ENCODE measurements around the gene CD72.

The CD72 gene

DNA sequence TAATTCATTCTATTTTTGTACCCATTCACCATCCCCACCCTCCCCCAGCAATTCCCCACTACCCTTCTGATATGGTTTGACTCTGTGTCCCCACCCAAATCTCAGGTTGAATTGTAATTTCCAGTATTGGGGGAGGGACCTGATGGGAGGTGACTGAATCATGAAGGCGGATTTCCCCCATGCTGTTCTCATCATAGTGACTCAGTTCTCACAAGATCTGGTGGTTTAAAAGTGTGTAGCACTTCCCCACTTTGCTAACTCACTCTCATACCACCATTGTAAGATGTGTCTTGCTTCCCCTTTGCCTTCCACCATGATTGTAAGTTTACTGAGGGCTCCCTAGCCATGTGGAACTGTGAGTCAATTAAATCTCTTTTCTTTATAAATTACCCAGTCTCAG, 39.1 kb downstream of the CD72 start:
- TF ChIP-seq, protein P1, sequence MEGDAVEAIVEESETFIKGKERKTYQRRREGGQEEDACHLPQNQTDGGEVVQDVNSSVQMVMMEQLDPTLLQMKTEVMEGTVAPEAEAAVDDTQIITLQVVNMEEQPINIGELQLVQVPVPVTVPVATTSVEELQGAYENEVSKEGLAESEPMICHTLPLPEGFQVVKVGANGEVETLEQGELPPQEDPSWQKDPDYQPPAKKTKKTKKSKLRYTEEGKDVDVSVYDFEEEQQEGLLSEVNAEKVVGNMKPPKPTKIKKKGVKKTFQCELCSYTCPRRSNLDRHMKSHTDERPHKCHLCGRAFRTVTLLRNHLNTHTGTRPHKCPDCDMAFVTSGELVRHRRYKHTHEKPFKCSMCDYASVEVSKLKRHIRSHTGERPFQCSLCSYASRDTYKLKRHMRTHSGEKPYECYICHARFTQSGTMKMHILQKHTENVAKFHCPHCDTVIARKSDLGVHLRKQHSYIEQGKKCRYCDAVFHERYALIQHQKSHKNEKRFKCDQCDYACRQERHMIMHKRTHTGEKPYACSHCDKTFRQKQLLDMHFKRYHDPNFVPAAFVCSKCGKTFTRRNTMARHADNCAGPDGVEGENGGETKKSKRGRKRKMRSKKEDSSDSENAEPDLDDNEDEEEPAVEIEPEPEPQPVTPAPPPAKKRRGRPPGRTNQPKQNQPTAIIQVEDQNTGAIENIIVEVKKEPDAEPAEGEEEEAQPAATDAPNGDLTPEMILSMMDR (IDR thresholded peaks at IDR 0.05; ENCODE audit: low read depth, low read length): no peak
- TF ChIP-seq MYC (IDR thresholded peaks at IDR 0.05; ENCODE audit: low read depth, low read length) (no peak), POLR2A (IDR thresholded peaks at IDR 0.05; ENCODE audit: extremely low read depth, insufficient read length) (no peak)
- TF ChIP-seq, protein P2, sequence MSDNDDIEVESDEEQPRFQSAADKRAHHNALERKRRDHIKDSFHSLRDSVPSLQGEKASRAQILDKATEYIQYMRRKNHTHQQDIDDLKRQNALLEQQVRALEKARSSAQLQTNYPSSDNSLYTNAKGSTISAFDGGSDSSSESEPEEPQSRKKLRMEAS (IDR thresholded peaks at IDR 0.05; ENCODE audit: low read depth, low read length): no peak
- no peak for DNase-seq (ENCODE audit: low read depth)
- H3K4me3 ChIP-seq (ENCODE audit: low read depth, low read length): no peak overlapping the region

DNA sequence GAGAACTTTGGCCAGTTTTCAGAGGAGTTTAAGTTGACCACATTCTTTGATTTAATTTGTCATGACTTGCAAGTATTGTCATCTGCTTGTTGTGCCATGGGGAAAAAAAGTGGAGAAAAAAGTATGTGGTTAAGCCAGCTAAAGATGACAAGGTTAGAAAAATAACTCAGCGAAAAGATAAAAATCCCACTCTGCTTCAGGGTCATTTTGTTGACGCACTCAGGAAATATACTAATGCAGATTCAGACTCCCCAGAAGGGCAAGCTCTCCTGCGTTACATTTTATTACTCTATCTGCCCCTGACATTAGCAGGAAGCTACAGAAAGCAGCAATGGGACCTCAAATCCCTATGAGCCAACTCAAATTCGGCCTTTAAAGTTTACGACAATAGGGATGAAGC, 40.7 kb downstream of the CD72 start:
- no peak for DNase-seq (ENCODE audit: low read depth)
- TF ChIP-seq MYC (IDR thresholded peaks at IDR 0.05; ENCODE audit: low read depth, low read length) (no peak), POLR2A (IDR thresholded peaks at IDR 0.05; ENCODE audit: extremely low read depth, insufficient read length) (no peak)
- TF ChIP-seq, protein P2 (IDR thresholded peaks at IDR 0.05; ENCODE audit: low read depth, low read length): no peak
- TF ChIP-seq, protein P1 (IDR thresholded peaks at IDR 0.05; ENCODE audit: low read depth, low read length): no peak
- no peak overlapping the region for H3K4me3 ChIP-seq (ENCODE audit: low read depth, low read length)

- DNase-seq (ENCODE audit: low read depth): no peak
- TF ChIP-seq MYC (IDR thresholded peaks at IDR 0.05; ENCODE audit: low read depth, low read length) (no peak), POLR2A (IDR thresholded peaks at IDR 0.05; ENCODE audit: extremely low read depth, insufficient read length) (no peak)
- TF ChIP-seq, protein P1 (IDR thresholded peaks at IDR 0.05; ENCODE audit: low read depth, low read length): no peak
- TF ChIP-seq, protein P2 (IDR thresholded peaks at IDR 0.05; ENCODE audit: low read depth, low read length): no peak
- no peak overlapping the region for H3K4me3 ChIP-seq (ENCODE audit: low read depth, low read length)
These were observed 42.7 kb downstream of the CD72 start for GRCh38 chr9:35575478-35575877.

- no peak for DNase-seq (ENCODE audit: low read depth)
- TF ChIP-seq, protein P1 (IDR thresholded peaks at IDR 0.05; ENCODE audit: low read depth, low read length): no peak
- TF ChIP-seq, protein P2 (IDR thresholded peaks at IDR 0.05; ENCODE audit: low read depth, low read length): no peak
- TF ChIP-seq MYC (IDR thresholded peaks at IDR 0.05; ENCODE audit: low read depth, low read length): no peak
- no peak for TF ChIP-seq POLR2A (IDR thresholded peaks at IDR 0.05; ENCODE audit: extremely low read depth, insufficient read length)
These were observed 43.6 kb downstream of the CD72 start for GRCh38 chr9:35574578-35575122.

DNA sequence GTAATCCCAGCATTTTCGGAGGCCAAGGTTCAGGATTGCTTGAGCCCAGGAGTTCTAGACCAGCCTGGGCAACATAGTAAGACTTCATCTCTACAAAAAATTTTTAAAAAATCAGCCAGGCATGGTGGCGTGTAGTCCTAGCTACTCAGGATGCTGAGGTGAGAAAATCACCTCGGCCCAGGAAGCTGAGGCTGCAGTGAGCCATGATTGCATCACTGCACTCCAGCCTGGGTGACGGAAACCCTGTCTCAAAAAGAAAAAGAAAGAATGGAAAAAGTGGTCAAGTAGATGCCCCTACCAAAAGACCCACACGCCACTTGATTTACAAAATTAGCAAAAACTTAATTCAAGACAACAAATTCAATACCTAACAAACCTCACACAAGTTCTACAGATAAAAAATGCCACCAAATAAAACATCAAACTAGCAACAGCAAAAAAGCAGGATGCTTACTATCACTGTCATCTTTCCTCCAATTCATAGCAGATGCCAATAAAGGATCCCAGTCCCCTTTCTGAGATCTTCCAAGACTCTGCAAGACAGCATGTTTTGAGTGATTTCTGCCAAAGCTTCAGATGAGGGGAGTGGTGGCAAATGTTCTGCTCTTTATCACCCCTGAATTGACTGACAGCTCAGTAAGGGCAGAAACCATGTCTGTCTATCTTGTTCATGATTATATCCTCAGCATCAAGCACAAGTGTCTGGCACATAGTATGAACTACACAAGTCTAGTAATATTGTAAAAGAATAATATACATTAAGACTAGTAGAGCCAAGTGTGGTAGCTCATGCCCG, 47.3 kb downstream of the CD72 start:
- DNase-seq (ENCODE audit: low read depth): no peak
- TF ChIP-seq MYC (IDR thresholded peaks at IDR 0.05; ENCODE audit: low read depth, low read length) (no peak), POLR2A (IDR thresholded peaks at IDR 0.05; ENCODE audit: extremely low read depth, insufficient read length) (no peak)
- TF ChIP-seq, protein P1 (IDR thresholded peaks at IDR 0.05; ENCODE audit: low read depth, low read length): no peak
- TF ChIP-seq, protein P2 (IDR thresholded peaks at IDR 0.05; ENCODE audit: low read depth, low read length): no peak
- H3K4me3 ChIP-seq (ENCODE audit: low read depth, low read length): no peak overlapping the region

More at GRCh38 chr9:35574578-35575122, 43.6 kb downstream of the CD72 start:
- no peak overlapping the region for H3K4me3 ChIP-seq (ENCODE audit: low read depth, low read length)

Data from NB4 (cell line).